ENCODE results near the gene HIP1R.

DNA sequence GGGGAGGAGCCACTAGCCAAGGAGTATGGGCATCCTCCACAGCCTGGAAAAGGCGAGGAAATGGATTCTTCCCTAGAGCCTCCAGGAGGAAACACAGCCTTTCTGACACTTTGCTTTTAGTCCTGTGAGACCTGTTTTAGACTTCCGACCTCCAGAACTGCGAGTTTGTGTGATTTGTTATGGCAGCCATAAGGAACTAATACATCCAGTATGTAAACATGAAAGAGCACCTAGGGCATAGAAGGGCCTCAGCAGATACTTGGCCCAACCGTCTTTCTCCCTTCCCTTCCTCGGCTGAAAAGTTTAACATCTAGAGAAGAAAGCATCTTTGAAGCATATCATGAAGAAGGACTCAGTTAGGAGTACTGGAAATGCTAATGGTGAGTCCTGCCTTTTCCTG lies 3.6 kb downstream of the HIP1R start:
- TF ChIP-seq CTCF (IDR thresholded peaks at IDR 0.05) (no peak), FOXJ3 (CRISPR knock-in tag; IDR thresholded peaks at IDR 0.05) (no peak), REST (IDR thresholded peaks at IDR 0.05; ENCODE audit: low read depth, low read length) (no peak), MEF2A (IDR thresholded peaks at IDR 0.05; ENCODE audit: borderline replicate concordance, low read depth) (no peak), RFX5 (IDR thresholded peaks at IDR 0.05; ENCODE audit: low read length) (no peak), SIN3A (IDR thresholded peaks at IDR 0.05; ENCODE audit: borderline replicate concordance, low read depth, low read length) (no peak)
- TF ChIP-seq, protein P1, sequence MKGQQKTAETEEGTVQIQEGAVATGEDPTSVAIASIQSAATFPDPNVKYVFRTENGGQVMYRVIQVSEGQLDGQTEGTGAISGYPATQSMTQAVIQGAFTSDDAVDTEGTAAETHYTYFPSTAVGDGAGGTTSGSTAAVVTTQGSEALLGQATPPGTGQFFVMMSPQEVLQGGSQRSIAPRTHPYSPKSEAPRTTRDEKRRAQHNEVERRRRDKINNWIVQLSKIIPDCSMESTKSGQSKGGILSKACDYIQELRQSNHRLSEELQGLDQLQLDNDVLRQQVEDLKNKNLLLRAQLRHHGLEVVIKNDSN (IDR thresholded peaks at IDR 0.05; ENCODE audit: borderline replicate concordance, low read depth), result no peak
- TF ChIP-seq, protein P2, sequence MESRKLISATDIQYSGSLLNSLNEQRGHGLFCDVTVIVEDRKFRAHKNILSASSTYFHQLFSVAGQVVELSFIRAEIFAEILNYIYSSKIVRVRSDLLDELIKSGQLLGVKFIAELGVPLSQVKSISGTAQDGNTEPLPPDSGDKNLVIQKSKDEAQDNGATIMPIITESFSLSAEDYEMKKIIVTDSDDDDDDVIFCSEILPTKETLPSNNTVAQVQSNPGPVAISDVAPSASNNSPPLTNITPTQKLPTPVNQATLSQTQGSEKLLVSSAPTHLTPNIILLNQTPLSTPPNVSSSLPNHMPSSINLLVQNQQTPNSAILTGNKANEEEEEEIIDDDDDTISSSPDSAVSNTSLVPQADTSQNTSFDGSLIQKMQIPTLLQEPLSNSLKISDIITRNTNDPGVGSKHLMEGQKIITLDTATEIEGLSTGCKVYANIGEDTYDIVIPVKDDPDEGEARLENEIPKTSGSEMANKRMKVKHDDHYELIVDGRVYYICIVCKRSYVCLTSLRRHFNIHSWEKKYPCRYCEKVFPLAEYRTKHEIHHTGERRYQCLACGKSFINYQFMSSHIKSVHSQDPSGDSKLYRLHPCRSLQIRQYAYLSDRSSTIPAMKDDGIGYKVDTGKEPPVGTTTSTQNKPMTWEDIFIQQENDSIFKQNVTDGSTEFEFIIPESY (IDR thresholded peaks at IDR 0.05; ENCODE audit: borderline replicate concordance, low read depth), result no peak
- TF ChIP-seq, protein P3, sequence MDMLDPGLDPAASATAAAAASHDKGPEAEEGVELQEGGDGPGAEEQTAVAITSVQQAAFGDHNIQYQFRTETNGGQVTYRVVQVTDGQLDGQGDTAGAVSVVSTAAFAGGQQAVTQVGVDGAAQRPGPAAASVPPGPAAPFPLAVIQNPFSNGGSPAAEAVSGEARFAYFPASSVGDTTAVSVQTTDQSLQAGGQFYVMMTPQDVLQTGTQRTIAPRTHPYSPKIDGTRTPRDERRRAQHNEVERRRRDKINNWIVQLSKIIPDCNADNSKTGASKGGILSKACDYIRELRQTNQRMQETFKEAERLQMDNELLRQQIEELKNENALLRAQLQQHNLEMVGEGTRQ (IDR thresholded peaks at IDR 0.05; ENCODE audit: borderline replicate concordance, low read depth, low read length), result no peak
